ENCODE results near the gene LMAN2. TPM values are rescaled to one million over a fixed set of nuclear protein-coding genes. Genes with fewer than 3 reads are reported as not detected.
A peak's percentile ranks its signal among the peaks of the same experiment; 100 is the strongest.

The LMAN2 gene
- total RNA-seq, 1 donor from 2014 or later: 166 TPM

- H3K27ac ChIP-seq: peak overlapping the region; percentile 84
- intact Hi-C loops (cut with DNase I): loop anchor here (10.0 kb wide), 1 partner anchor 186 kb away; no protein-coding TSS in a partner anchor
Measured at GRCh38 chr5:177300951-177301350, 50.5 kb downstream of the LMAN2 start.

GRCh38 chr5:177300236-177300880 lies 51.1 kb downstream of the LMAN2 start:
- no peak for TF ChIP-seq POLR2A (IDR thresholded peaks at IDR 0.05)
- TF ChIP-seq POLR2AphosphoS5 (IDR thresholded peaks at IDR 0.05; ENCODE audit: insufficient read depth in 1 of 2, low read depth in 1 of 2): no peak
- no peak for TF ChIP-seq CTCF (IDR thresholded peaks at IDR 0.05)
- Histone ChIP-seq H3K4me3 (no peak overlapping the region), H3K9me3 (no peaks in the 10 kb centered on the region), H3K27ac (peak overlapping the region; percentile 84), H3K36me3 (peaks cover 0 to 13% of the 10 kb centered on the region in 2 donors), H3K4me1 (peaks cover 65% of the 10 kb centered on the region), H3K27me3 (no peaks in the 10 kb centered on the region)
- intact Hi-C loops (cut with DNase I): loop anchor here (10.0 kb wide), 1 partner anchor 186 kb away; no protein-coding TSS in a partner anchor
- no peak for DNase-seq (ENCODE audit: extremely low spot score in 2 of 2)

More at GRCh38 chr5:177300951-177301350, 50.5 kb downstream of the LMAN2 start:
- no peak for TF ChIP-seq POLR2A (IDR thresholded peaks at IDR 0.05)
- no peak for TF ChIP-seq POLR2AphosphoS5 (IDR thresholded peaks at IDR 0.05; ENCODE audit: insufficient read depth in 1 of 2, low read depth in 1 of 2)
- TF ChIP-seq CTCF (IDR thresholded peaks at IDR 0.05): no peak
- peaks cover 0 to 10% of the 10 kb centered on the region in 2 donors for H3K36me3 ChIP-seq
- no peak for DNase-seq (ENCODE audit: extremely low spot score in 2 of 2)
- no peak overlapping the region for H3K4me3 ChIP-seq
- H3K4me1 ChIP-seq: peaks cover 71% of the 10 kb centered on the region
- H3K27me3 ChIP-seq: no peaks in the 10 kb centered on the region
- H3K9me3 ChIP-seq: no peaks in the 10 kb centered on the region

- intact Hi-C loops (cut with DNase I): loop anchor here (10.0 kb wide), 1 partner anchor 185 kb away; no protein-coding TSS in a partner anchor
- peaks cover 0 to 20% of the 10 kb centered on the region in 2 donors for H3K36me3 ChIP-seq
- DNase-seq (ENCODE audit: extremely low spot score in 2 of 2): no peak
- H3K27me3 ChIP-seq: no peaks in the 10 kb centered on the region
- H3K27ac ChIP-seq: peak overlapping the region; percentile 84
- TF ChIP-seq POLR2AphosphoS5 (IDR thresholded peaks at IDR 0.05; ENCODE audit: insufficient read depth in 1 of 2, low read depth in 1 of 2) (no peak), CTCF (IDR thresholded peaks at IDR 0.05) (no peak), POLR2A (IDR thresholded peaks at IDR 0.05) (no peak)
- no peaks in the 10 kb centered on the region for H3K9me3 ChIP-seq
- H3K4me1 ChIP-seq: peaks cover 58% of the 10 kb centered on the region
- H3K4me3 ChIP-seq: no peak overlapping the region
Measured at GRCh38 chr5:177299697-177300096, 51.8 kb downstream of the LMAN2 start.

GRCh38 chr5:177297922-177298321 lies 53.5 kb downstream of the LMAN2 start:
- DNase-seq (ENCODE audit: extremely low spot score in 2 of 2): no peak
- Histone ChIP-seq H3K4me3 (no peak overlapping the region), H3K27me3 (no peaks in the 10 kb centered on the region), H3K4me1 (peaks cover 48% of the 10 kb centered on the region), H3K27ac (no peak overlapping the region), H3K36me3 (peaks cover 0 to 38% of the 10 kb centered on the region in 2 donors), H3K9me3 (no peaks in the 10 kb centered on the region)
- intact Hi-C loops (cut with DNase I): no loop called here
- TF ChIP-seq POLR2A (IDR thresholded peaks at IDR 0.05) (no peak), POLR2AphosphoS5 (IDR thresholded peaks at IDR 0.05; ENCODE audit: insufficient read depth in 1 of 2, low read depth in 1 of 2) (no peak), CTCF (IDR thresholded peaks at IDR 0.05) (no peak)

- Histone ChIP-seq H3K9me3 (no peaks in the 10 kb centered on the region), H3K4me3 (no peak overlapping the region), H3K36me3 (peaks cover 0 to 50% of the 10 kb centered on the region in 2 donors), H3K4me1 (peaks cover 34% of the 10 kb centered on the region), H3K27ac (no peak overlapping the region), H3K27me3 (no peaks in the 10 kb centered on the region)
- no peak for DNase-seq (ENCODE audit: extremely low spot score in 2 of 2)
- intact Hi-C loops (cut with DNase I): no loop called here
- TF ChIP-seq POLR2AphosphoS5 (IDR thresholded peaks at IDR 0.05; ENCODE audit: insufficient read depth in 1 of 2, low read depth in 1 of 2) (no peak), CTCF (IDR thresholded peaks at IDR 0.05) (no peak), POLR2A (IDR thresholded peaks at IDR 0.05) (no peak)
Measured at GRCh38 chr5:177296581-177296980, 54.9 kb downstream of the LMAN2 start.
